ENCODE measurements around the gene LRRC31. TPM values are rescaled to one million over a fixed set of nuclear protein-coding genes. Genes with fewer than 3 reads are reported as not detected.

Gene LRRC31
- total and polyA plus RNA-seq, 2 of the 8 experiments (the other 6 are each of a cell fraction or from before 2014, with no cell fraction given) = not detected

GRCh38 chr3:169848741-169849140 is 21.0 kb downstream of the LRRC31 start:
- WGBS, 2 experiments (ENCODE audit: extremely low coverage in 1 of 2, insufficient coverage in 1 of 2, insufficient read length in 1 of 2, insufficient replicate concordance in 2 of 2, low coverage in 1 of 2, low lambda C conversion rate in 2 of 2, missing lambda C conversion rate in 1 of 2) = 93% methylated on average over 3 of the region's 3 CpGs; no CpG with 5 or more reads in 1 of the 2 experiments
- H2BK20ac ChIP-seq (ENCODE audit: low read length) = no peak overlapping the region
- H3K9ac ChIP-seq (replicated peaks in 1 of 4; ENCODE audit: extremely low read depth in 1 of 4, low read depth in 3 of 4, low read length in 3 of 4) = no peak overlapping the region
- H2BK15ac ChIP-seq (ENCODE audit: low read length) = no peak overlapping the region
- FAIRE-seq (no peak), DNase-seq (ENCODE audit: low read depth in 1 of 2, low spot score in 2 of 2) (no peak)
- H3K56ac ChIP-seq (replicated peaks; ENCODE audit: insufficient read length, low read depth, low read length) = no peak overlapping the region
- no peaks in the 10 kb centered on the region for H3K79me1 ChIP-seq (ENCODE audit: low read depth, low read length)
- H3K23me2 ChIP-seq (ENCODE audit: low read depth, low read length) = no peaks in the 10 kb centered on the region
- POLR2A ChIA-PET (ENCODE audit: partially characterized antibody) = no interaction called here
- no peak overlapping the region for H4K5ac ChIP-seq (ENCODE audit: insufficient read length, low read depth, low read length)
- CTCF ChIA-PET (ENCODE audit: partially characterized antibody) = no interaction called here
- H3K4ac ChIP-seq (replicated peaks; ENCODE audit: insufficient read length, low read depth, low read length) = no peak overlapping the region
- H2BK5ac ChIP-seq (ENCODE audit: low read depth, low read length) = no peak overlapping the region
- H2BK12ac ChIP-seq (ENCODE audit: low read depth, low read length) = no peak overlapping the region
- H4K91ac ChIP-seq (replicated peaks; ENCODE audit: insufficient read length, low read length) = no peak overlapping the region
- no peak overlapping the region for H3K4me3 ChIP-seq (ENCODE audit: extremely low read depth in 1 of 4, insufficient read depth in 2 of 4, low read depth in 3 of 4, low read length in 4 of 4)
- no peaks in the 10 kb centered on the region for H3K79me2 ChIP-seq (ENCODE audit: control insufficient read depth in 1 of 2, insufficient read depth in 2 of 2, low read length in 2 of 2)
- no peak overlapping the region for H3K18ac ChIP-seq (ENCODE audit: extremely low read depth, low read length)
- no peaks in the 10 kb centered on the region for H3K36me3 ChIP-seq (ENCODE audit: control insufficient read depth in 2 of 4, insufficient read depth in 4 of 4, low read length in 3 of 4)
- no peak overlapping the region for H2AK5ac ChIP-seq (ENCODE audit: low read depth, low read length)
- no peak overlapping the region for H3K4me2 ChIP-seq (ENCODE audit: insufficient read depth in 1 of 2, low read depth in 2 of 2, low read length in 2 of 2)
- no peaks in the 10 kb centered on the region for H3K27me3 ChIP-seq (replicated peaks in 1 of 4; ENCODE audit: control insufficient read depth in 3 of 4, extremely low read depth in 1 of 4, insufficient read depth in 3 of 4, low read length in 3 of 4)
- H3K23ac ChIP-seq (ENCODE audit: insufficient read length) = no peak overlapping the region
- no peaks in the 10 kb centered on the region for H3K9me3 ChIP-seq (ENCODE audit: insufficient read depth in 2 of 2, low read depth in 1 of 2, low read length in 1 of 2)
- H2BK120ac ChIP-seq (replicated peaks; ENCODE audit: low read depth, low read length) = no peak overlapping the region
- no peak overlapping the region for H3K14ac ChIP-seq (ENCODE audit: insufficient read length)
- H4K8ac ChIP-seq (ENCODE audit: extremely low read depth, insufficient read depth, low read length) = no peak overlapping the region
- no peak overlapping the region for H2AFZ ChIP-seq (ENCODE audit: low read length)
- no peaks in the 10 kb centered on the region for H3K4me1 ChIP-seq (replicated peaks in 1 of 4; ENCODE audit: control insufficient read depth in 3 of 4, insufficient read depth in 4 of 4, low read length in 3 of 4)
- H3K27ac ChIP-seq (ENCODE audit: low read depth, low read length) = no peak overlapping the region
- H4K20me1 ChIP-seq (replicated peaks in 1 of 2; ENCODE audit: control insufficient read depth in 1 of 2, insufficient read depth in 2 of 2, low read length in 2 of 2) = no peaks in the 10 kb centered on the region
- TF ChIP-seq NANOG (IDR thresholded peaks at IDR 0.05; ENCODE audit: insufficient read depth, low read depth, low read length, poor library complexity, severe bottlenecking) = no peak
- TF ChIP-seq, protein P1, sequence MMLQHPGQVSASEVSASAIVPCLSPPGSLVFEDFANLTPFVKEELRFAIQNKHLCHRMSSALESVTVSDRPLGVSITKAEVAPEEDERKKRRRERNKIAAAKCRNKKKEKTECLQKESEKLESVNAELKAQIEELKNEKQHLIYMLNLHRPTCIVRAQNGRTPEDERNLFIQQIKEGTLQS (IDR thresholded peaks at IDR 0.05; ENCODE audit: insufficient read depth, low read depth, low read length) = no peak
- TF ChIP-seq YY1 (IDR thresholded peaks at IDR 0.05; ENCODE audit: low read depth, low read length) = no peak
- no peak for TF ChIP-seq USF2 (IDR thresholded peaks at IDR 0.05; ENCODE audit: low read length)
- no peak for TF ChIP-seq JUN (IDR thresholded peaks at IDR 0.05; ENCODE audit: low read depth, low read length)
- no peak for TF ChIP-seq SIN3A (conservative IDR thresholded peaks at IDR 0.05 in 1 of 2, IDR thresholded peaks at IDR 0.05 in 1 of 2; ENCODE audit: low read depth in 1 of 2, low read length in 2 of 2)
- no peak for TF ChIP-seq SRF (IDR thresholded peaks at IDR 0.05; ENCODE audit: low read depth, low read length)
- no peak for TF ChIP-seq CHD1 (IDR thresholded peaks at IDR 0.05; ENCODE audit: low read depth, low read length)
- no peak for TF ChIP-seq KDM5A (IDR thresholded peaks at IDR 0.05; ENCODE audit: low read length)
- no peak for TF ChIP-seq RXRA (IDR thresholded peaks at IDR 0.05; ENCODE audit: insufficient read depth, low read depth, low read length)
- TF ChIP-seq RAD21 (IDR thresholded peaks at IDR 0.05 in 1 of 2, conservative IDR thresholded peaks at IDR 0.05 in 1 of 2; ENCODE audit: low read depth in 2 of 2, low read length in 2 of 2) = no peak
- TF ChIP-seq TAF7 (optimal IDR thresholded peaks at IDR 0.05; ENCODE audit: borderline replicate concordance, low read depth, low read length) = no peak
- TF ChIP-seq TBP (IDR thresholded peaks at IDR 0.05; ENCODE audit: low read depth, low read length) = no peak
